GM19043 (cell line): ENCODE data around the gene COL11A1.
"Not testable (repeated sequence)": the region's sequence is repeated elsewhere in the genome, so short reads cannot be mapped to it uniquely, and the experiment has no call there.

Experiments
- ATAC-seq: cut with Tn5 transposase; IDR thresholded peaks from one replicate; pipeline ENCODE4 v1.9.1; 2021; ENCODE audit warnings: low read depth; ENCODE audit not compliant: unreplicated experiment

Gene COL11A1

DNA sequence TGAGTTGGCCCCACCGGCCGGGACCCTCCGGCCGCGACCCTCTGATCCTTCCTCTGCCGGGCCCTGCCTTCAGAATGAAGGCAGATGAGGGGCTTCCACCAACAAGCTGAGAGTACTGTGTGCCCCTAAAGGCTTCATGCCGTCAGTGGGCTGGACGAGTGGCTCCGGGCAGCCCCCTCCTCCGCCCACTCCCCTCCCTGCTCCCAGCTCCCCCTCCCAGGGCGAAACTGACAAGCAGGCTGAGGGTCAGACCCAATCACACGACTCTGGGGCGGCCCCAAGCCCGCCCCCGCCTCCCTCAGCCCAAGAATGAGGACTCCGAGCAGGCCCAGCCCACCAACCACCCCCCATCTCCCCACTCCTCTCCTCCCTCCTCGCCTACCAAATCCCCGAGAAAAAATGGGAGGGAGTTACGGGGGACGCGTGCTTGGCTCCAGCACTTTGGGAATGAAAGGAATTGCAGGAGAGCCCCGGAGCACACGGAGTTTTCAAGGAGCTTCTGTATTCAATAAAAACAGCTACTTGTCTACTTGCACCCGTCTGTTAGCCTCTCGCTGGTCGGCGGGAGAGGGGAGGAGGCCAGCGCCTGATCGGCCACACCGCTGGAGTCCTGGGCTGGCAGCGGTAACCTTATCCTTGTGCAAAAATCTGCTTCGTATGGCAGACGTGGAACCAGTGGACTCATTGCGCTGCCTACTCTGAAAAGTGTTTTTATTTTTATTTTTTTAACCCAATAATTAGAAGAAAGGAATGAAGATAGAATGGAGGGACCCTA, at the start of gene COL11A1:
Gene COL11A1 (minus strand): TSS at position 147 of the 775 bp plus-strand sequence. CDS start 344 bp downstream, outside the sequence.
- no peak for ATAC-seq

DNA sequence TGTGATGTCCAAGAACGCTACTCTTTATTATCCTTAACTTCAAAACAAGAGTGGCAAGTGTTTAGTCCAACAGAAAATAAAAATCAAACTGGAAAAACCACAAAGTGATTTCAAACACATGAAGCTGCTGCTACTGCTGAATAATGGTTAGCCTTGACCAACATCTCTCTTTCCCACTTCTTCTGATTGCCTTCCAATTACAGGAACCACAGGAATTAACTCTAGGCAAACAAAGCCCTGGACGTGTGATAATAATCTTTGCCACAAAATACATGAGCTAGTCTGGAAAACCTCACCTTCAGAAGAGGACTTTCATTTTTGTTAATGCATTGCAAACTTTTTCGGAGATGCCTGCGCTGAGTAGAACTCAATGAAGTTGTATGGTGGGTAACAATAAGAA, 48.6 kb upstream of the COL11A1 start:
- no peak for ATAC-seq

DNA sequence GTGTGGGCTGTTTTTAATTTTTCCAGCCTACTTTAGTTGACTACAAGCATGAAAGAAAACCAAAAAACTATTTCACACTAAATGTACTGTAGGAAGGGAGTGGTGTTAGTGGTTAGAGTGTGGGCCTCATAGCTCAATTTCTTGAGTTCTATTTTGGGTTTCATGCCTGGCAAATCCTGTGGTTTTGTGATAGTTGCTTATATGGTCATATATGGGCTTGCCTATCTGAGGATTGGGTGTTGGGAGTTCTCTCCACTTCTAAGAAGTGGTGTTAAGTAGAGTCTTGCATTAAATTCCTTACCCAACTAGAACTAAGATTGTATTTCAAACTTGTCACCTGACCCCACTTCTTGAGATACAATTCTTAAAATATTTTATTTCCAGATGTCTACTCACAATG, 37.8 kb upstream of the COL11A1 start:
- ATAC-seq, result no peak

DNA sequence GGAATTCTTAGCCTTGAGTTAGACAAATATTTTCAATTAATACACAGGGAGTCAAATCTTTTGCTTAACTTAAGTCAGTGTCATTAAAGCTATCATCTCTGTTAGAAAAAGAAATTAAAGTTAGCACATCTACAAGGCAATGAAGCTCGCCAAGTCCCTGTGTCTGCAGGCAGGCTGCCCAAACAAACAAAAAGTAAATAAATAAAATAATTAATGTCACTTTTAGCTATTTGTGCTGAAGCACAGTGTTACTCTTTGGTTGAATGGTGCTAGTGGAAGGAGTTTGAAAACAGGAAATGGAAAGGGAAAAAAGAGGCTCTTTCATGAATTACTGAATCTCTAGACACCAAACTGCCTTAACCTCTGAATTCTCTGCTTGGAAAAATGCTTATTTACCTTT, 37.1 kb upstream of the COL11A1 start:
- ATAC-seq, result no peak

DNA sequence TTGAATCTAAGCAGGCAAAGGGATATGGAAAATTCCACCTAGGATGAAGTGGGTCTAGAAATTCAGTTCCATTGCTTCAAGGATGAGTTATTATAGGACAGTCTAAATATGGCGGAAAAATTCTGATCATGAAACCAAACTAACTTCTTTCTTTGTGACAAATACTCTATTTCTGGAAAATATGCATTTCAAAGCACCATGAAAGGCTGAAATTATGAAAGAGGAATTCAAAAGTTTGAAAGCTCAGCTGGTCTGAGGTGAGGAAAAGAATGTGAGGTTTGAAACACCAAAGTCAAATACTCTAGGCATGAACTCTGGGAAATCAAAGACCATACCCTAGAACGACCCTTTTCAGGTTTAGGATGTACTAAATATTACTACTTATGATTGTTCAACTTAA, 36.4 kb upstream of the COL11A1 start:
- ATAC-seq, result no peak

DNA sequence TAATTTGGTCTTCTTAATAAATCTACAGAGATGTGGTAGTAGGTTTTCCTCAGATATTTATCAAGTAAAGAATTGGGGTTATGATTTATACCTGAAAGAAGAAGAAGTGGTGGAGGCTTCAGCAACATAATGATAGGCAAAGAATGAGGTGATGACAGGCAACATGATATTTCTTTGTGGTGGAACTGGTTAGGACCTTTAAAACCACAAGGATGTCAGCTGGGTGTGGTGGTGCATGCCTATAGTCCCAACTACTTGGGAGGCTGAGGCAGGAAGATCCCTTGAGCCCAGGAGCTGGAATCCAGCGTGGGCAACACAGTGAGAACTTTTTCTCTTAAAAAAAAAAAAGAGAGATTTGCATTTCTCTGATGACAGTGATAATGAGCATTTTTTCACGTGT, 34.1 kb upstream of the COL11A1 start:
- no peak for ATAC-seq

DNA sequence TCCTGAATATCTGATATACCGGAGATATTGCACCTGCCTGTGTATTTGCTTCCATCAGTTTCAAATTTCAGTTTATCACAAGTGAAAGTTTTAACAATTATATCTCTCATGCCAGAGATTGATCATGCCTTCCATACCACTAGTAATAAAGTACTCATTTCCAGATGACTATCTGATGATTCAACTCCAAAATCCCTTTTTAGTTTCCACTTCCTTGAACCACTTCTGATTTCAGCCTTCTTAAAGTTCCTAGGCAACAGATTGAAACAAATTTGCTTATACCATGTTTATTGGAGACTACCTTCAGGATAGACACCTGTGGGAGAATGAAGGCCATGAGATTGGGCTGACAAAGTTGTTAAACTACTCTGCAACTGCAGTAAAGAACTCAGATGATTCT, 21.5 kb upstream of the COL11A1 start:
- ATAC-seq, result no peak

DNA sequence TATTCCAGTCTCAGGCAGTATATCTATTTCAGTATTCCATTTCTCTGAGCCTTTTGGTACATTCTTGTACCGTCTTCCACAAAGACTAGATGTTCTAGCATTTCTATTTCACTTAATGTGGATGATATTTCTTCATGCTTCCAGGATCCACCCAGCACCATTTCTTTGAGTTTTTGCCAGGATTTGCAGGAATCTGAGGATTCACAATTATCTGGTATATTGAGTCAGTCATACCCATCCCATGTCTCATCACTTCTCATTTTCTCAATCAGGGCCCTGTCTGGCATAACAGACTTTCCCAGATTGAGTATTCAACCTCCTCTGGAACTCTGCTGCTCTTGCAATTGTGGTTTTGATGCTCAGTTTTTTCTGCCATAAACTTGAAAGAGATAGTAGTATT, 20.9 kb upstream of the COL11A1 start:
- no peak for ATAC-seq

DNA sequence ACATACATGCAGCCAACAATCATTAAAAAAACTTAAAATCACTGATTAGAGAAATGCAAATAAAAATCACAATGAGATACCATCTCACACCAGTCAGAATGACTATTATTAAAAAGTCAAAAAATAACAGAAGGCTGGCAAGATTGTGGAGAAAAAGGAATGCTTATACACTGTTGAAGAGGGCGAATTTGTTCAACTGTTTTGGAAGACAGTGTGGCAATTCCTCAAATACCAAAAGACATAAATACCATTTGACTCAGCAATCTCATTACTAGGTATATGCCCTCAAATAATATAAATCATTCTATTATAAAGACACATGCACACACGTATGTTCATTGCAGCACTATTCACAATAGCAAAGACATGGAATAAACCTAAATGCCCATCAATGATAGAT, 19.9 kb upstream of the COL11A1 start:
- ATAC-seq, result not testable (repeated sequence)

DNA sequence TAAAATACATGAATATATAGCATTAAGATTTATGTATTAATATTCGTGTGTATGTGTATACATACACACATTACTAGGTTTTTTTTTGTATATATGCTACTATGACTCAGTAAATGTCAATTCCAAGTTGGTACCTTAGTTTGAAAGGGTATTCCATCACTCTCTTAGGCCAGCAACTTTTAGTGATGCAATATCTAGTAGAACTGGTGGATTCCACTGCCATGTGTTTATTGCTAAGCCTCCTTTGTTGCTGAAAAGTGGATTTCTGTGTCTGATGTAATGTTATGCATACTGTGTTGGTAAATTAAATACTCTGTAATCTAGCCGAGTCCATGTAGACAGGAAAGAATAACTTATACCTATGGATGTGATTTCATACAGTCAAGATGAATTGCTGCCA, 16.9 kb upstream of the COL11A1 start:
- ATAC-seq, result no peak

DNA sequence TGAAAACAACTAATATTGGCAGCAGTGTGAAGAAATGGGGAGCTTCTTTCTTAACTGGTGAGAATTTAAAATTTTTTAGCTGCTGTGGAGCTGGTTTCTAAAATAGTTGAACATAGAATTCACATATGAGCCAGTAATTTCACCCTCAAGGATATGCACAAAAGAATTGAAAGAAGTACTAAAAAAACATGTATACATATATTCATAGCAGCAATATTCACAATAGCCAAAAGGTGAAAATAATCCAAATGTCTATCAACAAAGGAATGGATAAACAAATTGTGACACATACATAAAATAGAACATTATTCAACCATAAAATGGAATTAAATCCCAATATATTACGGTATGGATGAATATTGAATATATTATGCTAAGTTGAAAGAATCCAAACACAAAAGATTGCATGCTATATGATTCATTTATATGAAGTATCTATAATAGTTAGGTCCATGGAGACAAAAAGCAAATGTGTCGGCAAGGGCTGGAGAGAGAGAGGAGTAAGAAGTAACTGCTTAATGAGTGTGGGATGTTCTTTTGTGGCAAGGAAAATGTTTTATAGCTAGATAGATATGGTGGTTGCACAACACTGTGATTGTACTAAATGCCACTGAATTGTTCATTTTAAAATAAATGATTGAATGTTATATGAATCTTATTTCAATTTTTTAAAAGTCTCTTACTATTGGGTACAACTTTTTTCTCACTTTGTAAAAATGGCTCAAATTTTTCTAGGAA, 14.8 kb upstream of the COL11A1 start:
- no peak for ATAC-seq

DNA sequence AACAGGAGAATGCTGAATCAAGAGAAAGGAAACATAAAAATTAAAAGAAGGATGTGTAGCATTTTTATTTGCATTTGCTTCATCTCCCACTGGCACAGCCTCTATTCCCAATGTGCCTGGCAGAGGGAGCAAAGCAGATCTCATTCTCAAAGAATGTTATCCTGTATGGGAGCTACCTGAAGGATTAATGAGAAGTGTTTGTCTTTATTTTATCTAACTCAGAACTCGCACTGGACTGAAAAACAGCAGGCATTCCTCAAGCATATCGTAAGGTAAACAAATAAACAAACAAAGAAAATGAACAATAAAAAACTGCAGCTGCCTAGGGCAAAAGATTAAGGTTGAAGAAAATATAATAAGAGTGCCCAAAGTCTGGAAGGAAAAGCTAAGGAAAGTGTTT, 12.7 kb upstream of the COL11A1 start:
- no peak for ATAC-seq

DNA sequence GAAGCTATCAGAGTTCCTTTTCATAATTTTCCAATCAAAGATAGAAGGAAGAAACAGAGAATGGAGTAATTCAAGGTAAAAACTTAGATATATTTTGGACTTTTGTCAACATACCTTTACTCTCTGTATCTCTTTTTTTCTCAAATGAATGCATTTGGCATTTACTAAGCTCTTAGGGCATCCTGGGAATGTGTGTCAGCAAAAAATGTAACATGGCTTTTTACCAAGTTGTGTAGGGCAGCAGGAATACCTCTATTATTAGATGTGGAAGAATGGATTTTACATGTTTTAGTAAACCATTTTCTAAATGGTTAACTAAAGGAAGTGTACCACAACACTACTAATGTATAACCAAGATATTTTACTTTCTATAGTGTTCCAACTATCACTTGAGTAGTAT, 4.2 kb upstream of the COL11A1 start:
- ATAC-seq, result no peak

DNA sequence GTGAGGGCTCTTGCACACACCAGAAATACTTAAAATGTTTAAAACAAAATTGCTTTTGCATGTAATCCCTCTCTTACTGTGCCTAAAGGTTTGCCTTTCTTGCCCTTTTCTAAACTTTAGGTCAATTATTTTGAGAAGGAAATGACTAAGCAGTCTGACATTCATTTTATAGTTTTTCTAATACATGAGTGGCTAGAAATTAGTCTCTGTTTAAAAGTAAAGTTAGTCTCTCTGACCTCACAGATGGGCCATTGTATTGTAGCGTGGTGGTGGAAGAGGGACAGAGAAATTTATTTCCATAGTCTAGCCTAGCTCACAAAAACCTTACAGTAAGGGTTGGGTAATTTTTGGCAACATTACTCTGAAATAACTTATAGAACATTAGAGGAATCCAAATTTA, 3.6 kb upstream of the COL11A1 start:
- no peak for ATAC-seq

DNA sequence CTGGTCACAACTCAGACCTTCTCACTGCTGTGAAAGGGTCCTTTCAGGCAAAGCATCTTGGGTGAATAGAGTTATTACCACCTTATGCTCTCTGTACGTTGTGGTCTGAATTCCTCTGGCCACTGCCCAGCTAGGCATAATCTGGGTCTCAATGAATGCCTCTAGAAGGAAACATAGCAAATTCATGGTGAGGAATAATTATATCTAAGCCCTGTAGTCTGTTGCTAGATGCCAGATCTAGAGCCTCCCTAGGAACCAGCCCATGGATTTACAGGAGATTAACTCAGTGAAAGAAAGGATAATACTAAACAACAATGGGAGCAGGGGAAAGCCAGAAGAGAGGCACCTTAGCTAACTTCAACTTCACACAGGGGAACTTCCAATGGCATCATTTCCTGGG, 2.4 kb upstream of the COL11A1 start:
- ATAC-seq, result no peak

DNA sequence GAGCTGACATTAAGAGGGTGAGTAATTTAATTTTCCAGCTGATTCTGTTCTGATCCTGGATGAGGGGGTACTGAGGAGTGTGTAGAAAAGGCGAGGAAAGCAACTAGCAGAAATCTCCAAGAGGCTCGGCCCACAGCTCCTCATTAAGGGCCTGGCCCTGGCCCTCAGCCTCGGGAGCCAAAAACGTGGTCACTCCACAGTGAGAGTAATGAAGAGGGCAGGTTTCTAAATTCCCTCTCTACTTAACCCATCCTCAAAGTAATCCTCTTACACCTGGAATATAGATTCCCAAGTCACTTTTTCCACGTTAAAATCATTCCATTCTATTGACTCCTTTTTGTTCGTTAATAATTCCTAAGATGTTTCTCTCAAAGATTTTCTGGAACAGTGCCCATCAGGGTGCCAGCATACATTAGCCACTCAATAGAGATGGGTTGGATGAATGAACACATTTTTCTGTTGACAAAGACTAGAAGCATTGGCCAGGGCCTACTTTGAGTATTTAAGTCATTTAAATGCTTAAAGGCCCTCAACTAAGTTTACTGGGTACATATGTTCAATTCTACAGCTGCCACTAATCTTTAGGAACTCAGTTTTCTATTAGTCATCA, 1.1 kb upstream of the COL11A1 start:
- ATAC-seq, result no peak

DNA sequence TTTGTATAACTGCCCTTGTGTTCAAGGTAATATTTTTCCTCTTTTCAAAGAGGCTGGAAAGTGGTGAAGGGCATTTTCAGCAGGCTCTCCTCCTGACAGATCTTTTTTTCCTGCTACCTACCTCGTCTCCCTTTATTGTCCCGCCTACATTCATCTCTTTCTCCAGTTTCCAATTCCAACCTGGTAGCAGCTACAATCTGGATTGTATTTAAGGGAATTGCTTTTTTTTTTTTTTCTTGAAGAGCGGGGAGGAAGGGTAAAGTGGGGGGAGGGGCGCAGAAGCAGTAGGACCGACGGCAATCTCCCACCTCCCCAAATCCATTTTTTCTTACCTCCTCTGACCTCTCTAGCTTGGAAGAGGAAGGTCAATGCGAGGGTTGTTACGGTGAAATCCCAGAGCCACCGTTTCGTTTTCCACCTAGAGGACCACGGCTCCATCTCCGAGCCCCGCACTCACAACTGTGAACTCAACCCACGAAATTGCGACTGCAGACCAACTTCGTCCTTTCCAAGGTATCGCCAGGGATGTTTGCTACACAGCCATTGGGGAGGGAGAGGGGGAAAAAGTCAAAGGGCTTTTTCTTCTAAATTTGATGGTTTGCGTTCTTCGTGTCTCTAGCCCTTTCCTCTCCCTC, 464 bp downstream of the COL11A1 start:
- ATAC-seq, result no peak

DNA sequence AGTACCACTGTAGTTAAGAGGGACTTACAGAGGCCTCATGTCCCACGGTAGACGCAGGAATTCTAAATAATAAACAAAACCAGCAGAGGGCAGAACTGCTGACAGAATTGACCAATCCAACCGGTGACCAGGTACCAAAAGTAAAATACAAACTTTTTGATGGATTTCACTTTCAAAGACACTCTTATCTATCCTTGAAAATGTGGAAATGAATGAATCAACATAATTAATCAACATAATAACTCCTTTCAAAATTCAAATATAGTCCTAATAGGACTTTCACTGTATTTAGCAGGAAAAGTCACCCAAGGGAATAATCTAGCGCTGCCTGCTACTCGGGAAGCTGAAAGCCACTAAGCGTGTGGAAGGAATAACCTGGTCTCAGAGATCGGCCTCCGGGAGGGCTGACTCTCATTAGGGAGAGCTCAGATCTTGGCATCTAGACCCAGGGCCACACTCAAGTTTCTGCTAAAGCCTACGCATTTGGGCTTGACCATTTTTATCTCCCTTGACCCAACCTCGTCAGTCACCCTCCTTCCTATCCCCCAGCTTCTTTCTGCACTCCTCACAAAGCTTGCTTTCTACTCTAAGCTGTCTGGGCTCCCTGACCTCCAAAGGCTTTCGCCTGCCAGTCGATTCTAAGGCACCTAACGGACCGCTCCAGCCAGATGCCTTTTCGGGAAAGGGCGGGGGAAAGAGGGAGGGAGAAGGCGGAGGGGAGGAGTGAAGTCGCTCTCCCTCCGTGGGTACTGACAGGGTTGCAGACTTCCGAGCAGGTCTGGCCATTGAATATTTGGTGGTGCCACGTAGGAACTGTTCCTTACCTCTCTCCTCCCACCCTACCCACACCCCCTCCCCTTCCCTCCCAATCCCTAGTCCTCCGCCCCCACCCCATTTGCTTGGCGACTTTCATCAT, 1.6 kb downstream of the COL11A1 start:
- peak; percentile 81 for ATAC-seq

DNA sequence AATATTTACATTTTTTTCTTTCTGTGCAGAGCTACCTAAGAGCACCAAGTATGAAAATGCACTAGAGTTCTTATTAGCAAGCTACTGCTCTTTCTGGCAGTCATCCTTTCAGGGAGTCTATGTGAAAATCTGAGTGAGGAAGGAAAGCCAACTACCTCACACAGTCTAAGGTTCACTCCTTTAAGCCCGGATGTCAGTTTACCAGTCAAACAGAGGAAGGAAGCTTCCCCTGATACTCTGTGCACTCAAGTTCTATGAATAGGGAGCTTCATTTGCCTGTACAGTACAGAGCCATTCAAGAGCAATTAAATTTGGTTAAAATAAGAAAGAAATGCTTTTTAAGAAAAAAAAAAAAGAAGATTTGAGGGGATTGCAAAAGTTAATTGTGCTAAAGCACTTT, 6.9 kb downstream of the COL11A1 start:
- no peak for ATAC-seq

DNA sequence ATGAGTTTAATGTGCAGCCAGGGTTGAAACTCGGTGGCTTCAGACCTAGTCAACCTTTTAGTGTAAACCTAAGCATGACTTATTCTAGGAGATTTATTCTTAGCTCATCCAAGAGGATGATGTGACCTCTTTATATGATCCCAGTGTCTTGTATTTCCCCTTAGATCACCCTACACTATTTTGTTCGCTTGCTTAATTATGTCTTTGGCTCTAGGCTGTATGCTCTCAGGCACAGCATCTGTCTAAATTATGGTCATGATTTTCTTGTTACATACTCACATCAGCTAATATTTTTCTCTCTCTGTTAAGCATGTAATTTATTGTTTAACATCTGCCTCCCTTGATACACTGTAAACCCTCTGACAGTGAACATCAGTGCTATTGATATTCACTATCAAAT, 19.1 kb downstream of the COL11A1 start:
- ATAC-seq, result no peak
